ENCODE measurements around the gene SAP30L.

Gene SAP30L

DNA sequence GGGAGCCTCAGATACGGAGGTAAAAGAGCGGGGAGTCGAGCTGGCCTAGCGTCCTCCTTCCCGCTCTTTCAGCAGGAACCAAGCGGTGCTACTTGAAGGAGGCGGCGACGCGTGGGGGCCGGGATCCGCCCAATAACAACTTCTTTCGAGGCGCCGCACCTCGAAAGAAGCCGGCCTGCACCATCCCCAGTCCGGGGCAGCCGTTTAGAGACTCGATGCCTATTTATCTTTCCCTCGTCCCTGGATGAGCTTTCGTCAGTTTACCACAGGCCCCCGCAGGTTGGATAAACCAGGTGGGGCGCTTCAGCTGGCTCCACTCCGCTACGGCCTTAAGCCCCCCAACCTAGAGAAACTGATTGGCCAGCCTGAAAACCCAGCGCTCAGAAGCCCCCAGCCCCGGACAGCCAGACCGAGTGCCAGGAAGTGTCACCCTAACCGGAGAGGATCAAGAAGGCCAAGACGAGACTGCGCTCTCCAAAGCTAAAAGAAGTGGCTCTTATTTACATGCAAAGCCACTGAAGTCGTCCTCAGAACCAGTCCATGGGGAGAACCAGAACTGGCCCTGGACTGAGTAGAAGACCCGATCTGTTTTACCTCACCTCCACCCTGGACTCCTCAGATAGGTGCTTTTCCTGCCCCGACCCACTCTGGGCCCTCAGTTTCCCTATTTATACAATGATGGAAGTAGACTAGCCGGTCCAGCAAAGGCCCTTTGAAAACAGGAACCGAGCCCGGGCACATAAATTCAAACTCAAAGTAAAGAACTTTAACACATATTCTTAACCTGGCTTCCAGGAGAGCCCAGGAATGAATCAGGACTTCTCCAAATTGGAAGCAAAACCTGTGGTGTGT is 30.8 kb downstream of the SAP30L start:
- peaks cover 100% of the 10 kb centered on the region for H3K27me3 ChIP-seq (ENCODE audit: insufficient read depth, low read length)
- under 1% methylated on average over 38 of the region's 38 CpGs for WGBS
- peak overlapping the region; percentile 48 for H3K4me3 ChIP-seq (ENCODE audit: low read length)
- peaks cover 28% of the 10 kb centered on the region for H3K4me1 ChIP-seq (ENCODE audit: insufficient read depth, low read length)
- H3K36me3 ChIP-seq (ENCODE audit: insufficient read depth, low read length) = no peaks in the 10 kb centered on the region
- no peak overlapping the region for H3K9ac ChIP-seq (ENCODE audit: low read depth, low read length)
- no peak overlapping the region for H3K27ac ChIP-seq (ENCODE audit: low read depth, low read length)
- H3K9me3 ChIP-seq (ENCODE audit: insufficient read depth, low read depth, low read length) = no peaks in the 10 kb centered on the region

DNA sequence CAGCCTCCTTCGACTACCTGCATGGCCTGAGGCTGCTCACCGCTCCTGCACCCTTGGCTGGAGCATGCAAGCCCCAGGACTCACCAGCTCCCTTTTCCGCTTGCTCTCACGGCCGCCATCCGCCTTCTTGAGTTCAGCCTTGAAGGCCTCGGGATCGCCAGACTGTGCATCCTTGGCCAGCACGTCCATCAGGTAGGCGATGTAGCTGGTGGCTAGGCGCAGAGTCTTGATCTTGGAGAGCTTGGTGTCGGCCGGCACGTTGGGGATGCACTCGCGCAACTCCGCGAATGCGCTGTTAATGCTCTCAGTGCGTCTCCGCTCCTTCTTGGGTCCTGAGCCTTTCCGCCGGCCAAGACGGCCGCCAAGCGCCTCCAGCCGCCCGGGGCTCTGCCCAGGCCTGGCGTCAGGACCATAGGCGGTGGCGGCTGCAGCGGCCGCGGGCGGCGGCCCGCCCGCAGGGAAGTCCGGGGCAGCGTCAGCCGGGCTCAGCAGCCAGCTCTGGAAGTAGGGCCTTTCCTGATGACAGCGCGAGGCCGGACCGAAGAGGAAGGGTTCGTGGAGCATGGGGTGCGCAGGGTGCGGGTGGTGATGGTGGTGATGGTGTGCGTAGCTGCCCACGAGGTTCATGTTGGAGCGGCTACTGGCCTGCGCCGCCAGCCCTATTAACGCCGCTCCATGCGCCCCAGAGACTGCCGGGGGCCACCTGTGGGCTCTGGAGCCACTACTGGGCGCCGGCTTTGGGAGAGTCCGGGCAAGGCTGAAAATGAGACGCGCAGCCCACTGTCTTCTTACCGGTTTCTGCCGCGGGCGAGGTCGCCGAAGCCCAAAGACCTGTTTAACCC is 31.8 kb downstream of the SAP30L start:
- Histone ChIP-seq H3K4me3 (ENCODE audit: low read length) (peak overlapping the region; percentile 48), H3K36me3 (ENCODE audit: insufficient read depth, low read length) (no peaks in the 10 kb centered on the region), H3K4me1 (ENCODE audit: insufficient read depth, low read length) (peaks cover 31% of the 10 kb centered on the region), H3K27me3 (ENCODE audit: insufficient read depth, low read length) (peaks cover 100% of the 10 kb centered on the region), H3K27ac (ENCODE audit: low read depth, low read length) (no peak overlapping the region), H3K9me3 (ENCODE audit: insufficient read depth, low read depth, low read length) (no peaks in the 10 kb centered on the region), H3K9ac (ENCODE audit: low read depth, low read length) (no peak overlapping the region)
- under 1% methylated on average over 68 of the region's 68 CpGs for WGBS

DNA sequence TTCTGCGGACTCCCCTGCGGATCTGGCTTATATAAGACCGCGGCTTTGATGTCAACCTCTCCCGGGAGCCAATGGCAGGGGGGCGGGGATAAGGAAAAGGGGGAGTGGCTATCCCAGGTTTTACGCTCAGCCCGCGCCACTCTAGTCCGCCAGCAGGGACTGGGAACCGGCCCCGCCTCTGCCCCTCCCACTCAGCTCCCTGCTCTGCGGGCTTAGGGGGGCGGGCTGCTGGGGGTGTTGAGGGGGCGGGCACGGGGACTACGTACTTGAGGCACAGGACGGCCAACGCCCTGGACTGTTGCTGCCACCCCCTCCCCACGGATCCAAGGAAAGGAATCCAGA is 32.4 kb downstream of the SAP30L start, which contains the start of gene HAND1:
Gene HAND1 (minus strand): TSS at position 4 of the 342 bp plus-strand sequence. CDS start 219 bp downstream, outside the sequence.
- peaks cover 36% of the 10 kb centered on the region for H3K4me1 ChIP-seq (ENCODE audit: insufficient read depth, low read length)
- H3K27me3 ChIP-seq (ENCODE audit: insufficient read depth, low read length) = peaks cover 100% of the 10 kb centered on the region
- H3K9ac ChIP-seq (ENCODE audit: low read depth, low read length) = no peak within 1 kb of the TSS
- no peak within 1 kb of the TSS for H3K27ac ChIP-seq (ENCODE audit: low read depth, low read length)
- H3K4me3 ChIP-seq (ENCODE audit: low read length) = peak within 1 kb of the TSS; percentile 48
- under 1% methylated on average over 13 of the region's 20 CpGs for WGBS
- H3K36me3 ChIP-seq (ENCODE audit: insufficient read depth, low read length) = no peaks in the 10 kb centered on the region
- no peaks in the 10 kb centered on the region for H3K9me3 ChIP-seq (ENCODE audit: insufficient read depth, low read depth, low read length)

DNA sequence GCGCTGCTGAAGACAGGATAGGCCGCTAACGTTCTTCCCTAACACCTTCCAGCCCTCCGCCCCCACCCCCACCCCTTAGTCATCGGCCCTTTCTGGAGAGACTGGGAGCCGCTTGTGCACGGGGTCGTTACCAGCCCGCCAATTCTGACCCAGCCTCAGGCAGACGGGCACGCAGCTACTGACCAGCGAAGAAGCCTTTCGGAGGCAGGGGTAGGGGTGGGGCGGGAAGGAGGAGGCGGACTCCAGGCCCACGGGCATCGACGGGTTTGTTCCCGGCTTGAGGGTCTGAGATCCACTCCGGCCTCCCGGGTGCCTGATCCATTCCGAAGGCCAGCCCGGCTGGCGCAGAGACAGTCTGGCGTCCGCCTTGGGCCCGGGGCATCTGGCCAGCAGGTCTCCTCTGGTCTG is 33.0 kb downstream of the SAP30L start:
- no peaks in the 10 kb centered on the region for H3K36me3 ChIP-seq (ENCODE audit: insufficient read depth, low read length)
- H3K9me3 ChIP-seq (ENCODE audit: insufficient read depth, low read depth, low read length) = no peaks in the 10 kb centered on the region
- H3K27me3 ChIP-seq (ENCODE audit: insufficient read depth, low read length) = peaks cover 100% of the 10 kb centered on the region
- H3K4me1 ChIP-seq (ENCODE audit: insufficient read depth, low read length) = peaks cover 40% of the 10 kb centered on the region
- peak overlapping the region; percentile 31 for H3K4me3 ChIP-seq (ENCODE audit: low read length)
- no peak overlapping the region for H3K27ac ChIP-seq (ENCODE audit: low read depth, low read length)
- 1% methylated on average over 27 of the region's 27 CpGs for WGBS
- no peak overlapping the region for H3K9ac ChIP-seq (ENCODE audit: low read depth, low read length)

DNA sequence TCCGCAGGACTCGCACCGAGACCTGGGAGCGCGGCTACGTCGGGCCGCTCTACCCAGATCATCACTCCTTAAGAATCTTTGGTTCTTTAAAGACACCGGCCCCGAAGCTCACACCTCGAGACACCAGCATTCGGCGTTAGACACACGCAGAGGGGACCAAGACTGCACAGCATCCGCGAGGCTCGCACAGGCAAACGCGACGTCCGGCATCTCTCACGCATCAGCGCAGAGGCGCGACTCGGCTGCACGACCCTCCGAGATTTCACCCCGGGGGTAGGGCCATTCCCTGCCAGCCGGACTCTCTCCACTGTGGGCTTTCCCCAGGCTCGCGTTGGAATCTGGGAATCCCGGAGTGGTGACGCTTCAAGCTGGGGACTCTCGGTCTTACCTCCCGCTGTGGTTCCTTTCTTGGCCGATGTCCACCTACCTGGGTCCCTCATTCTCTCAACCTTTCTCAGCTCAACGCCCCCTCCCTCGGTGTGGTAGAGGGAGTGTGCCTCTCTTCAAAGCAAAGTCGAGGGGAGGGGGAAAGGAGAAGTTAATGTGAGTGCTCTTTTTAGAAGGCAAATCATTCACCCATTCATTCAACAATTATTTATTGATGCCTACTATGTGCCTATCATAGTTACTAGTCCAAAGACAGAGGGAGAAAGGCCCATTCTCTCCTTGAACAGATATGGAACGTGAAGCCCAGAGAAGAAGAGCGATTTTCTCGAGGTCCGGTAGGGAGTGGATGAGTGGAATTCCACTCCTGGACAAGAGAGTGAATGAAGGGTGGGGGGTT is 33.6 kb downstream of the SAP30L start:
- Histone ChIP-seq H3K27me3 (ENCODE audit: insufficient read depth, low read length) (peaks cover 100% of the 10 kb centered on the region), H3K4me3 (ENCODE audit: low read length) (peak overlapping the region; percentile 20; the same call in 1 of the 2 replicates), H3K9me3 (ENCODE audit: insufficient read depth, low read depth, low read length) (no peaks in the 10 kb centered on the region), H3K4me1 (ENCODE audit: insufficient read depth, low read length) (peaks cover 42% of the 10 kb centered on the region), H3K36me3 (ENCODE audit: insufficient read depth, low read length) (no peaks in the 10 kb centered on the region), H3K9ac (ENCODE audit: low read depth, low read length) (no peak overlapping the region), H3K27ac (ENCODE audit: low read depth, low read length) (no peak overlapping the region)
- 1% methylated on average over 41 of the region's 44 CpGs for WGBS

DNA sequence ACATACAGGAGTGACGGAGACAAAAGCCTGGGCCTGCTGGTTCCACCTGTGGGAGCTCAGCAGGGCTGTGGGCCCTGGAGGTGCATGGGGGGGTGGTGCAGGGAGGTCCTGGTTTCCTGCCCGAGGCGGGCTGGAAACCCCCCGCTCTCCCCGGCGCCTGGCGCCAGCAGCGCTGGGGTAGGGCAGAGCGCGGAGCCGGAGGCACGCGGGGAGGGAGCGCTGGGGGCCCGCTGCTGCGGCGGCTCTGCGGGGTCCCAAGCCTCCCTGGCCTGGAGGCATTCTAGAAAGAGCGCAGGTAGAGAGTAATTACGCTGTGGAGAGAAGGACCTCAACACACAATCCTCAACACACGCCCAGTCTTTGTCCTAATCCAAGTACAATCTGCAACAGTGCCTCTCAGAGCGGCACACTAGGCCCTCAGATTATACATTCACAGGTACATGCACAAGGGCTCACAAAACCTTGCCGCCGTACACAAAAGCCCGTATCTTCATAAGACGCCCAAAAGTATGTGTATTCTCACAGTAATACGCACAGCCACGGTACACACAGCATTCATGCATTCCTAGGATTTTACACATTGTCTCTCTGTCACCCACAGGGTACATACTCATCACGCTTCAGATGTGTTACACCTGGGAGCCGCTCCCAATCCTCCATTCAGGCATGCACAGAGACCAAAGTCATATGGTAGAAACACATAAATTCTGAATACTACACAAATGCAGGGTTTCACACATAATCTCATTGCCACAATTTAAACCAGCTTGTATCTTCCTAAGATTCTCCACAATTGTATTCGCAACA is 34.4 kb downstream of the SAP30L start:
- Histone ChIP-seq H3K4me1 (ENCODE audit: insufficient read depth, low read length) (peaks cover 48% of the 10 kb centered on the region), H3K9ac (ENCODE audit: low read depth, low read length) (no peak overlapping the region), H3K4me3 (ENCODE audit: low read length) (peak overlapping the region; percentile 20; the same call in 1 of the 2 replicates), H3K27me3 (ENCODE audit: insufficient read depth, low read length) (peaks cover 100% of the 10 kb centered on the region), H3K36me3 (ENCODE audit: insufficient read depth, low read length) (no peaks in the 10 kb centered on the region), H3K9me3 (ENCODE audit: insufficient read depth, low read depth, low read length) (no peaks in the 10 kb centered on the region), H3K27ac (ENCODE audit: low read depth, low read length) (no peak overlapping the region)
- 3% methylated on average over 31 of the region's 31 CpGs for WGBS

DNA sequence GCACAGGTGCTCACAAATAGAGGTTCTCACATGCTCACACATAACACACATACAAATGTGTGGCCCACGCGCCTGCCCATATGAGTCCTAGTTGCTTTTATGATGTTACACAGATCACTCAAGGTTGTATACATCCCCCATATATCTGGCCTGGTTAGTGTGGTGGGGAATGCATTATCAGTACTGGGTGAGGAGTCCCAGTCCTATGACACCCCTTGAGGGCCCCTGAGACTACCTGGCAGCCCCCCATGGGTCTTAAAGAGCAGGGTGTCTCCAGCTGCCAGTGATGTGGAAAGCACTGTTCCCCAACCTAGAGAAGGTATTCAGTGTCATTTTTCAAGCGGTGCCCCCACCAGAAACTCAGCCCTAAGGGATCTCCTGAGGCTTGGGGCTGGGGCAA is 35.0 kb downstream of the SAP30L start:
- H3K27me3 ChIP-seq (ENCODE audit: insufficient read depth, low read length) = peaks cover 100% of the 10 kb centered on the region
- H3K9ac ChIP-seq (ENCODE audit: low read depth, low read length) = no peak overlapping the region
- peaks cover 49% of the 10 kb centered on the region for H3K4me1 ChIP-seq (ENCODE audit: insufficient read depth, low read length)
- 22% methylated on average over 3 of the region's 3 CpGs for WGBS
- no peaks in the 10 kb centered on the region for H3K36me3 ChIP-seq (ENCODE audit: insufficient read depth, low read length)
- no peak overlapping the region for H3K4me3 ChIP-seq (ENCODE audit: low read length)
- H3K27ac ChIP-seq (ENCODE audit: low read depth, low read length) = no peak overlapping the region
- H3K9me3 ChIP-seq (ENCODE audit: insufficient read depth, low read depth, low read length) = no peaks in the 10 kb centered on the region

DNA sequence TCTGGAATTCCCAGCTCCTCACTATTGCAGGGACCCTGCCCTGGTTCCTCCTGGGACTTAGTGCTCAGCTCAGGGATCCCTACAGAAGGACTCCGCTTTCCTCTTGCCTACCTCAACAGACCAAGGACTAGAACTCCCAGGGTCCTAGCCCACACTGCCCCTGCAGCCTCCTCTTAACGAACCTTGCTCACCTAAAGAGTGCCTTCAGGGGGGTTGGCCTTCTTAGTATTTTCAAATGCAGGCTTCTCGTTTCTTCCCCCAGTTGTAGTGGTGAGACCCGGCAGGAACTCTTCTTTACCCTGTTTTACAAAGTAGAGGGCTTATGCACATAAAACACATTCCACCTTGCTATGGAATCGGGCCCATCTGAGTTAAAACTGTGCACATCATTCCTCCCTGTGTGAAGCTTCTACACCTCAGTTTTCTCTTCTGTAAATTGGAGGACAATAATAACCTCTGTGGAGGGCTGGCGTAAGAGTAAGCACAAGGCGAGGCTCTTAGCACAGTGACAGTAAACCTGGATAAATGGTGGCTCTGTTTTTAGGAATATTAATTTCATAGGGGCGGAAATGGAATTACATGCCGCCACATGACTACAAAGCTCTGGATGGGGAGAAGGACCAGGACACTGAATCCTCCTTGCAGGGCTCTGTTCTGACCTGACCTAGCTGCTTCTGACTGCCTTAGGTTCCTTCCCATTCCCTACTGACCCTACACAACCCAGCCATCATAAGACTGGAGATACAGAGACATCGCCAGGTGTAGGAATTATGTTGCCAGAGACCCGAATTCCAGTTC is 36.0 kb downstream of the SAP30L start:
- Histone ChIP-seq H3K9ac (ENCODE audit: low read depth, low read length) (no peak overlapping the region), H3K9me3 (ENCODE audit: insufficient read depth, low read depth, low read length) (no peaks in the 10 kb centered on the region), H3K27ac (ENCODE audit: low read depth, low read length) (no peak overlapping the region), H3K4me3 (ENCODE audit: low read length) (no peak overlapping the region), H3K36me3 (ENCODE audit: insufficient read depth, low read length) (no peaks in the 10 kb centered on the region), H3K27me3 (ENCODE audit: insufficient read depth, low read length) (peaks cover 100% of the 10 kb centered on the region), H3K4me1 (ENCODE audit: insufficient read depth, low read length) (peaks cover 55% of the 10 kb centered on the region)
- WGBS = 9% methylated on average over 11 of the region's 11 CpGs

DNA sequence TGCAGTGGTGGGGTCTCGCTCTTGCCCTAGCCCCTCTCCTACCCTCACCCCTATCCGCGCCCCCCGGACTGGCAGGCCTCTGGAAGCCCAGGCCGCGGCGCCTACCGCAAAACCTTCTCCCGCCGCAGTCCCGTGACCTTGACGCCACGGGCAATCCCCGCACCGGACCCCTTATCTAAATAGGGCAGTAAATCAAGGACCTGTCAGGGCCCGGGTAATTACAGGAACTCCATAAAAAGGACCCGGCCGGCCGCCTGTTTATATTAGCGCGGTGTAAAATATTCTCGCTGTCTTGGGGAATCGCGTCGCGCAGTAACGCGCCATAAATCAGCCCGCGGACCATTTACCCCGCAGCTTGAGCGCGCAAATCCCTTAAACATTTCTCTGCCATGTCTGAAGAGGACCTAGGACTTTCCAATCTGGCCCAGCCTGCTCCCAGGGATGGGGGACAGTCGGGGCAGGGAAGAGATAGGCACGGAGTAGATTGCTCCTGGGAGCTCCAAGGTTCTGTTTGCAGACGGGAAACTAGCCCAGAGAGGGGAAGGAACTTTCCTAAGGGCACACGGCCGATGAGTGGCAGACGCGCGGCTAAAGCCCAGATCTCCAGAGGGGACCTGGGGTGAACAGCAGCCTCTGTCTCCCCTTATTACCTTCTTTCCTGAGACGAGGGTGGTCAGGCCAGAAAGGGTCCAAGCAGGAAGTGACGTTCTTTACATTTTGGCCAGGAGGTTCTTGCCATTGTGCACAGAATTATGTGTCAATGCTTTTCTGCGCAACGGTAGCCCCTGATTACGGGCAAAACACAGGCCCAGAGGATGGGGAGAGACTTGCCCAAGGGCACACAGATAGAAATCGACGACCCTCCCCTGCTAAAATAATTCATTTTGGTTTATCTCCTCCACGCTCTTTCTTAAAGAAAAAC is 37.0 kb downstream of the SAP30L start:
- Histone ChIP-seq H3K4me3 (ENCODE audit: low read length) (no peak overlapping the region), H3K27me3 (ENCODE audit: insufficient read depth, low read length) (peaks cover 100% of the 10 kb centered on the region)
- WGBS = 2% methylated on average over 47 of the region's 49 CpGs

More for the DNA sequence above, 37.0 kb downstream of the SAP30L start:
- Histone ChIP-seq H3K36me3 (ENCODE audit: insufficient read depth, low read length) (no peaks in the 10 kb centered on the region), H3K9me3 (ENCODE audit: insufficient read depth, low read depth, low read length) (no peaks in the 10 kb centered on the region), H3K9ac (ENCODE audit: low read depth, low read length) (no peak overlapping the region), H3K27ac (ENCODE audit: low read depth, low read length) (no peak overlapping the region), H3K4me1 (ENCODE audit: insufficient read depth, low read length) (peaks cover 56% of the 10 kb centered on the region)

Data from HUES64 (cell line).